ENCODE data around the gene FOXJ1. TPM values are rescaled to one million over a fixed set of nuclear protein-coding genes. Genes with fewer than 3 reads are reported as not detected.
"Not testable (repeated sequence)": the region's sequence is repeated elsewhere in the genome, so short reads cannot be mapped to it uniquely, and the experiment has no call there.

The FOXJ1 gene
- total RNA-seq, 4 donors from 2014 or later, result 0.82 to 7.4 (median 1.9) TPM; not detected in 1

DNA sequence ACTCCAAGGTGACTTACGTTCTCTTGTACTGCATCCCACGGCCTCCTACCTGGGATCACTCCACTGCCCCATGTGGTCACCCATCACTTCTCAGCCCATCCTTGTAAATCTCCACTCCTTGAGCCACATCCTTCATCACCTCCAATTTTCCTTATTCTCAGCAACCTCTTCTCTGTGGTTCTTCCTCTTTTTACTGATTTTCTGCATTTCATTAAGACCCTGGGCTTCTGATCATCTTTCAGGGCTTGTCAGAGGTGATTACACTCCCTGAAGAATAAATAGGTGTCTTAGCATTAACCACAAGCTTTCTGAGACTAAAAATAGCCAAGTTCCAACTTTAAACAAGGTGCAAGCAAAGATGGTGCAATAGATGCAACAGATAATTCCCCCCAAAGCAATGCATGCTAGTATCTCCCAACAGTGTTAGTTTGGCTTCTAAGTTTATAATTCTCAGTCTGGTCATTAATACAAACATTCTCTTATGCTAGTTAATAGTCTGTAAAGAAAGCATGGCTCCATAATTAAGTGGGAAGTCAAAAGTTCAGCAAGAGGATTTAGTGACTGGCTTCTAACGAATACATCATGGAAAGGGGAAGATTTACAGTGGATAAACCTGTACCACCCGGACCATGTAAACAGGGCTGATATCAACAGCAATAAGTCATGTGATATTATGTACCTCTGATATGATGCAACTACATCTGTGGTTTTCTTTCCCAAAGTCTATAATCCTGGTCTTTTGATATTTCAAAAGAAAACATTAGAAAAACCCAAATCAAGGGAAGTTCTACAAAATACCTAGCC lies 47.4 kb upstream of the FOXJ1 start:
- Histone ChIP-seq H3K36me3 (no peaks in the 10 kb centered on the region), H3K4me1 (peaks cover 0 to 6% (median 0%) of the 10 kb centered on the region in 4 donors), H3K9me3 (no peaks in the 10 kb centered on the region), H3K27ac (peak overlapping the region in 1 of 4 donors; percentile 15), H3K27me3 (no peaks in the 10 kb centered on the region), H3K4me3 (no peak overlapping the region)
- no peak for DNase-seq
- in situ Hi-C loops (cut with MboI; ENCODE audit: low pct_ligation_motif_present in 1 of 4, low pct_unique_long_range_greater_than_20kb in 1 of 4, low sequenced_read_pairs in 3 of 4), result loop anchor here in 3 of 4 donors (10.0 to 25.0 kb wide), 3 partner anchors 64 to 276 kb away; partner anchors contain the start of gene MRPL38 (in 1 of the 3)
- no peak for TF ChIP-seq EP300 (IDR thresholded peaks at IDR 0.05; ENCODE audit: low read depth)
- TF ChIP-seq POLR2AphosphoS5 (IDR thresholded peaks at IDR 0.05), result no peak
- TF ChIP-seq POLR2A (IDR thresholded peaks at IDR 0.05), result no peak
- TF ChIP-seq, protein P1, sequence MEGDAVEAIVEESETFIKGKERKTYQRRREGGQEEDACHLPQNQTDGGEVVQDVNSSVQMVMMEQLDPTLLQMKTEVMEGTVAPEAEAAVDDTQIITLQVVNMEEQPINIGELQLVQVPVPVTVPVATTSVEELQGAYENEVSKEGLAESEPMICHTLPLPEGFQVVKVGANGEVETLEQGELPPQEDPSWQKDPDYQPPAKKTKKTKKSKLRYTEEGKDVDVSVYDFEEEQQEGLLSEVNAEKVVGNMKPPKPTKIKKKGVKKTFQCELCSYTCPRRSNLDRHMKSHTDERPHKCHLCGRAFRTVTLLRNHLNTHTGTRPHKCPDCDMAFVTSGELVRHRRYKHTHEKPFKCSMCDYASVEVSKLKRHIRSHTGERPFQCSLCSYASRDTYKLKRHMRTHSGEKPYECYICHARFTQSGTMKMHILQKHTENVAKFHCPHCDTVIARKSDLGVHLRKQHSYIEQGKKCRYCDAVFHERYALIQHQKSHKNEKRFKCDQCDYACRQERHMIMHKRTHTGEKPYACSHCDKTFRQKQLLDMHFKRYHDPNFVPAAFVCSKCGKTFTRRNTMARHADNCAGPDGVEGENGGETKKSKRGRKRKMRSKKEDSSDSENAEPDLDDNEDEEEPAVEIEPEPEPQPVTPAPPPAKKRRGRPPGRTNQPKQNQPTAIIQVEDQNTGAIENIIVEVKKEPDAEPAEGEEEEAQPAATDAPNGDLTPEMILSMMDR (IDR thresholded peaks at IDR 0.05), result no peak
- 74 to 79% methylated on average over 4 of the region's 4 CpGs for WGBS, 2 donors (ENCODE audit: low coverage in 1 of 2)
- intact Hi-C loops (cut with DNase I; ENCODE audit: low total_unique reads), result no loop called here

DNA sequence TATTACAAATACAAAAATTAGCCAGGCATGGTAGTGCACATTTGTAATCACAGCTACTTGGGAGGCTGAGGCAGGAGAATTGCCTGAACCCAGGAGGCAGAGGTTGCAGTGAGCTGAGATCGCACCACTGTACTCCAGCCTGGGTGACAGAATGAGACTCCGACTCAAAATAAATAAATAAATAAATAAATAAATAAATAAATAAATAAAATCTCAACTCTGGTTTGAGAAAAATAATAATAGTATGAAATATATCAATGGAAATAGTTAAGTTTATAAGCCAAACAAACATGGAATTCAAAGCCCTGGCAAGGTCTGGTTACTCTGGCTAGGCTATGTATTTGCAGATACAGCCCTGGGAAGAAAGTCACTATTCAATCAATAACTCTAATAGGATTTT lies 45.7 kb upstream of the FOXJ1 start:
- H3K27ac ChIP-seq; intact Hi-C loops (cut with DNase I; ENCODE audit: low total_unique reads); H3K4me3 ChIP-seq; H3K36me3 ChIP-seq; H3K9me3 ChIP-seq; DNase-seq; H3K27me3 ChIP-seq: not testable (repeated sequence)
- in situ Hi-C loops (cut with MboI; ENCODE audit: low pct_ligation_motif_present in 1 of 4, low pct_unique_long_range_greater_than_20kb in 1 of 4, low sequenced_read_pairs in 3 of 4), result loop anchor here in 3 of 4 donors (10.0 to 25.0 kb wide), 3 partner anchors 62 to 274 kb away; partner anchors contain the start of gene MRPL38 (in 1 of the 3)
- 91 to 100% methylated on average over 1 to 2 of the region's 2 CpGs for WGBS, 2 donors (ENCODE audit: low coverage in 1 of 2)
- peaks cover 0 to 12% (median 3%) of the 10 kb centered on the region in 4 donors for H3K4me1 ChIP-seq

DNA sequence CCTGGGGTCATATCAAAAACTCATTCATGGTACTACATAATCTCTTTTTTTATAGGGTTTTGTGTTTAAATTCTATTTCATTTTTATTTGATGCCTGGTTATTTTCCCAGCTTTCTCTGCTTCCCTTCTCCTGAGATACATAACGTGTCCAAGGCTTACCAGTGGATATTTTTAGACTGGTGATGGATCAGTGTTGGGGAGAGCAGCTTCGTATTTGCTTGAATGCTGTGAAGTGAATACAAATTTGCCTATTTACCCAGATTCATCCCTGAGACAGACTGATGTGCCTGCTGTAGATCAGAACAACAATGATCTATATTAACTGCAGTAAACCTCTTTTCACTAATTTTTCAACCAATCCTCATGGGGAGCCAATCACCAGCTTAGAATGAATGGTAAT lies 43.2 kb upstream of the FOXJ1 start:
- Histone ChIP-seq H3K9me3 (no peaks in the 10 kb centered on the region), H3K4me1 (peaks cover 0 to 13% (median 3%) of the 10 kb centered on the region in 4 donors), H3K27me3 (no peaks in the 10 kb centered on the region), H3K36me3 (no peaks in the 10 kb centered on the region), H3K4me3 (no peak overlapping the region), H3K27ac (no peak overlapping the region)
- DNase-seq, result no peak
- in situ Hi-C loops (cut with MboI; ENCODE audit: low pct_ligation_motif_present in 1 of 4, low pct_unique_long_range_greater_than_20kb in 1 of 4, low sequenced_read_pairs in 3 of 4) (loop anchor here in 3 of 4 donors (10.0 to 25.0 kb wide), 3 partner anchors 59 to 272 kb away; partner anchors contain the start of gene MRPL38 (in 1 of the 3)), intact Hi-C loops (cut with DNase I; ENCODE audit: low total_unique reads) (loop anchor here (5.0 kb wide), 1 partner anchor 88 kb away; no protein-coding TSS in a partner anchor)
- no peak for TF ChIP-seq POLR2A (IDR thresholded peaks at IDR 0.05)
- no peak for TF ChIP-seq POLR2AphosphoS5 (IDR thresholded peaks at IDR 0.05)
- TF ChIP-seq EP300 (IDR thresholded peaks at IDR 0.05; ENCODE audit: low read depth), result no peak
- TF ChIP-seq, protein P1 (IDR thresholded peaks at IDR 0.05), result no peak
- WGBS, 2 donors (ENCODE audit: low coverage in 1 of 2), result 50 to 68% methylated on average over 2 of the region's 2 CpGs

DNA sequence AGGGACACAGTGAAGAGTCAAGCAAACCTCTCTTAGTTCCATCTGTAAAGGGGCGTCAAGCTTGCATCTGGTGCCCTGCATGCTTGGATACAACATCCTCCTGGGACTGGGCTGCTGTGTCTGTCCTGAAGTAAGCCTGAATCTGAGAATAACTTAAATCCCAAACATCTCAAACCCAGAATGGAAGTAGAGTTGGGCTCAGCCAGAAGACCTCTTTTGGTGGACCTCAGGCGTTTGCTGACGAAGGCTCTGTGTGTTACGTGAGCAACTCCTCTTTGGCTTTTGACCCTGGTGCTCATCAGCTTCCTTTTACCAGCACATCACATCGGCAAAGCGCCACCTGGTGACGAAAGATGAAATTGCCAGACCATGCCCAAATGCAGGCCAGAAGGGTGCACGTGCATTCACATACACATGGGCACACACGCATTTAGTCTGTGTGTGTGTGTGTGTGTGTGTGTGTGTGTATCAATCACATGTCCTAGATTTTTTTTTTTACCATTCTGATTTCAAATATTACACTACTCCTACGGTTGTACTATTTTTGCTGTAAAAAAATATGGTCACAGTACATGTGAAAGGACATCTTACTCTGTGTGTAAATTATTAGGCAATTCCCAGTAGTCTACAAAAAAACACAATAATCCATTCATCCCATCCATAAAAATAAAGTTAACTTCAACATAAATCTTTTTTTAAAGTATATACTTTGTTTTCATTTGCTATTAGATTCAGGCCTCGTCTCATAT lies 41.1 kb upstream of the FOXJ1 start:
- intact Hi-C loops (cut with DNase I; ENCODE audit: low total_unique reads) (loop anchor here (5.0 kb wide), 1 partner anchor 90 kb away; no protein-coding TSS in a partner anchor), in situ Hi-C loops (cut with MboI; ENCODE audit: low pct_ligation_motif_present in 1 of 4, low pct_unique_long_range_greater_than_20kb in 1 of 4, low sequenced_read_pairs in 3 of 4) (loop anchor here in 3 of 4 donors (10.0 to 25.0 kb wide), 3 partner anchors 57 to 270 kb away; partner anchors contain the start of gene MRPL38 (in 1 of the 3))
- Histone ChIP-seq H3K36me3 (no peaks in the 10 kb centered on the region), H3K9me3 (no peaks in the 10 kb centered on the region), H3K4me1 (peaks cover 0 to 7% (median 3%) of the 10 kb centered on the region in 4 donors), H3K27ac (no peak overlapping the region), H3K4me3 (no peak overlapping the region), H3K27me3 (no peaks in the 10 kb centered on the region)
- TF ChIP-seq, protein P1 (IDR thresholded peaks at IDR 0.05), result peak; percentile 78 to 92 (median 88)
- TF ChIP-seq POLR2A (IDR thresholded peaks at IDR 0.05), result no peak
- TF ChIP-seq POLR2AphosphoS5 (IDR thresholded peaks at IDR 0.05), result peak in 1 of 3 donors; percentile 9
- WGBS, 2 donors (ENCODE audit: low coverage in 1 of 2), result 15 to 50% methylated on average over 2 to 11 of the region's 11 CpGs
- DNase-seq, result peak; percentile 93
